Pons (tissue), 1 donor: ENCODE results near the gene PERM1.
"Not testable (repeated sequence)": the region's sequence is repeated elsewhere in the genome, so short reads cannot be mapped to it uniquely, and the experiment has no call there.

Experiments used
- DNase-seq: peaks from one replicate; pipeline ENCODE4 v3.0.0-alpha.2; 2016; ENCODE audit warnings: low spot score

The PERM1 gene, protein sequence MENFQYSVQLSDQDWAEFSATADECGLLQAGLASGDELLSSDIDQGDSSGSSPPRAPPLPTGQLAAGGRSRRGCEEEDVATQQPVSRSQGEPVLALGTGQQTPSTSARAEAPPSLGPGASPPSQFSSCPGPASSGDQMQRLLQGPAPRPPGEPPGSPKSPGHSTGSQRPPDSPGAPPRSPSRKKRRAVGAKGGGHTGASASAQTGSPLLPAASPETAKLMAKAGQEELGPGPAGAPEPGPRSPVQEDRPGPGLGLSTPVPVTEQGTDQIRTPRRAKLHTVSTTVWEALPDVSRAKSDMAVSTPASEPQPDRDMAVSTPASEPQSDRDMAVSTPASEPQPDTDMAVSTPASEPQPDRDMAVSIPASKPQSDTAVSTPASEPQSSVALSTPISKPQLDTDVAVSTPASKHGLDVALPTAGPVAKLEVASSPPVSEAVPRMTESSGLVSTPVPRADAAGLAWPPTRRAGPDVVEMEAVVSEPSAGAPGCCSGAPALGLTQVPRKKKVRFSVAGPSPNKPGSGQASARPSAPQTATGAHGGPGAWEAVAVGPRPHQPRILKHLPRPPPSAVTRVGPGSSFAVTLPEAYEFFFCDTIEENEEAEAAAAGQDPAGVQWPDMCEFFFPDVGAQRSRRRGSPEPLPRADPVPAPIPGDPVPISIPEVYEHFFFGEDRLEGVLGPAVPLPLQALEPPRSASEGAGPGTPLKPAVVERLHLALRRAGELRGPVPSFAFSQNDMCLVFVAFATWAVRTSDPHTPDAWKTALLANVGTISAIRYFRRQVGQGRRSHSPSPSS

DNA sequence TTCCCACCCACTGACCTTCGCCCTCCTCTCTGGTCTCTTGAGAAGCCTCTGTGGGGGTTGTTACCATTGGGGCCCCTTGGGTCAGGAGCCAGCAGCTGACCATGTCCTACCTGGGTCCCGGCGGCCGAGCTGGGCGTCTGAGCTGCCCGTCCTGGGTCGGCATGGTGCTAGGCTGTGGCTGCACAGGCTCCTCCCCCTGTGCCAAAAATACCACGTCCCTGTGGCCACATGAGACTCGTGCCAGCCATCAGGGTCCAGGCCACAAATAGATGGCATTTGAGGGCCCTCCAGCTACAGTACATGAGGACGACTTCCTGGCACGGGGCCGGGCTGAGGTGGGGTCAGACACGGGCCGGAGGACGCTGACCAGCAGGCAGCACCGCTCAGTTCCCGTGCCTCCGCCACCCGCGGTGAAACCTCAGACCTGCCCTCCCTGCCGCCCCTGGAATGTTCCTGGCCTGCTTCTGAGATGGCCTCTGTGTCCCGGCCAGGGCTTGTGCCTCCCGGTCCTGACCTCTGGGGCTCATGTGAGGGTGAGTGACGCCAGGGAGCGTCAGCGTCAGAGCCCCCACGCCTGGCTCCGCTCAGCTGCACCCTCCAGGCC lies at the start of gene PERM1:
PERM1 (minus strand) TSS at position 139 of the 604 bp plus-strand sequence. CDS start 1,064 bp downstream, outside the sequence.
- no peak for DNase-seq

DNA sequence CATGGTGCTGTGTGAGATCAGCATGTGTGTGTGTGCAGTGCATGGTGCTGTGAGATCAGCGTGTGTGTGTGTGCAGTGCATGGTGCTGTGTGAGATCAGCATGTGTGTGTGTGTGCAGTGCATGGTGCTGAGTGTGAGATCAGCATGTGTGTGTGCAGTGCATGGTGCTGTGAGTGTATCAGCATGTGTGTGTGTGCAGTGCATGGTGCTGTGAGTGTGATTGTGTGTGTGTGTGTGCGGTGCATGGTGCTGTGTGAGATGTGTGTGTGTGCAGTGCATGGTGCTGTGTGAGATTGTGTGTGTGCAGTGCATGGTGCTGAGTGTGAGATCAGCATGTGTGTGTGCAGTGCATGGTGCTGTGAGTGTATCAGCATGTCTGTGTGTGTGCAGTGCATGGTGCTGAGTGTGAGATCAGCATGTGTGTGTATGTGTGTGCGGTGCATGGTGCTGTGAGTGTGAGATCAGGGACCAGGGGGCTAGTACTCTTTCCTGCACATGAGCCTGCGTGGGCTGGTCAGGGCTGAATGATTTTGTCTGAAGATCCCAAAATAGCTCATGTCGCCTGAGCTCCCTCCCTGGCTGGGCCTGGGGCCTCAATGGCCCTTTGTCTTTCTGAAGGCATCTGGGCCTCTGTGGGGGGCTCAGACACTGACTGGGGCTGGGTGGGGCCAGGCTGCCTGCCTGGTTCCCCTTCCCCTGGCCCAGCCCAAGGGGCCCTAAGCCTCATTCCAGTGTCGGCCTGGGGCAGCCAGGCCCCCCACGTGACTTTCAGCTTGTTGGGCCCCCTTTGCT lies 49.2 kb upstream of the PERM1 start:
- DNase-seq, result peak; percentile 52

- no peak for DNase-seq
Measured at GRCh38 chr1:1027791-1028190, 45.9 kb upstream of the PERM1 start.

- DNase-seq, result no peak
Measured at GRCh38 chr1:1026599-1027413, 44.9 kb upstream of the PERM1 start.

- DNase-seq, result no peak
Measured at GRCh38 chr1:1025730-1026129, 43.8 kb upstream of the PERM1 start.

DNA sequence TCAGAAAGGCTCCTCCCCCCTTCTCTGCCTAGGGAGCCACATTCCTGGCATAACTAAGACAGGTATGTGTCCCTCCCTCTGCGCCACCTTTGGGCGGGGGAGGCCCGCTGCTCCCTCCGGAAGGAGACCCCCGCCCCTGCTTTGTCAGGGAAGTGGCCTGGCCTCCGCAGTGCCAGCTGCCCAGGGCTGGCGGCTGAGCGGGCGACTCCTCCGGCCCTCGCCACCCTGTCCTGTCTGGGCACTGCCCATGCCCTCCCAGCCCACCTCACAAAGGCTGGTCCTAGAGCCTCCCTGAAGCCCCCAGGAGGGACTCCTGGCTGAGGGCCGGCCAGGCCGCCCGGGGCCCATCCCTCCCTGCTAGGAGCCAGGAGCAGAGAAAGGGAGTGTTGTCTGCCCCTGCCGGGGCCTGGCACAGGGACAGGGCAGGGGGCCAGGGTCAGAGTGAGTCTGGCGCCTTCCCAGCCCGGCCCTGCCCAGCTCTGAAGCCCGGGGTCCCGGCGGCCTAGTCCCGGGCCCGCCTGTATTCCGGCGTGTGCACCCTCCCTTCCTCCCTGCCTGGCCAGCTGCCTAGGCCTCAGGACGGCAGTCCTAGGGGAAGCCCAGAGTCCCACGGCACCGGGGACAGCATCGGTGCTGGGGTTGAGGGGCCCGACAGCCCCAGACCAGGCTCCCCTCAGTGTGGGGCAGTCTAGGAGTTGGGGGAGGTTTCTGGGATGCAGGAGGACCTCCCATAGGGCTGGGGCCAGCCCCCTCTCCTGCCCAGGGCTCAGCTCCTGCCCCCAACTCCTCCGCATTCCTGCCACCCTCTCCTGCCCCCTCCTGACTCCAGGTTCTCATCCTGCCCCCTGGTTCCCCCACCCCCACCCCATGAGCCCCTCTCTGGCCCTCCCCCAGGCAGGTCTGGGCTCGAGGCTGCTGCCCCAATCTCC lies 43.1 kb upstream of the PERM1 start:
- DNase-seq, result no peak

DNA sequence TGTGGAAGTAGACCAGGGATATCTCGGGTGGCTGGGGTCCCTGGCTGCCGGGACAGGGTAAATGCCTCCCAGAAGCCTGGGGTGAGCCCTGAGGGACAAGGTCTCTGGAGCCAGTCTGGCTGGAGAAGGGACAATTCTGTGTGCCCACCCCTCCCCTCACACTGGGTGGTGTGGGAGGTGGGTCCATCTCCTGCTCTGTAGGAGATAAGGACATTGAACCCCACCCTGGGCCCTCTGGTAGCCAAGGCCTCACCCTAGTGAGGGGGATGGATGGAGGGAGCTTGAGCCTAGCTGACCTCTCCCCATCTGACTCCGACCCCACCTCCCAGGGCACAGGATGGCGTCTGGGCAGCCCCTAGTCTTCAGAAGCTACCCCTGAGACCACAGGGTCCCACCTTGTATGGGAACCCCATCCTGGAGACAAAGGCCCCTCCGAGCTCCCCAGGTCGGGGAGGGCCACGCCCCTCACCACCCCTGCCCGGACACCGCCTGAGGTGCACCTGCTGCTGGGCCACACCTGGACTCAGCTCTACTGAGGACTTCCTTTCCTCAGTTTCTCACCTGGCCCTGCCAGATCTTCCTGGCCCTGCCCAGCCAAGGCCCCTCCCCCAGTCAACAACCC lies 42.4 kb upstream of the PERM1 start:
- DNase-seq, result no peak

GRCh38 chr1:1023700-1024099 lies 41.8 kb upstream of the PERM1 start:
- no peak for DNase-seq

- no peak for DNase-seq
Measured at GRCh38 chr1:1022302-1023009, 40.6 kb upstream of the PERM1 start.

GRCh38 chr1:1021920-1022259 lies 40.0 kb upstream of the PERM1 start:
- no peak for DNase-seq

- no peak for DNase-seq
Measured at GRCh38 chr1:1021010-1021919, 39.4 kb upstream of the PERM1 start.

DNA sequence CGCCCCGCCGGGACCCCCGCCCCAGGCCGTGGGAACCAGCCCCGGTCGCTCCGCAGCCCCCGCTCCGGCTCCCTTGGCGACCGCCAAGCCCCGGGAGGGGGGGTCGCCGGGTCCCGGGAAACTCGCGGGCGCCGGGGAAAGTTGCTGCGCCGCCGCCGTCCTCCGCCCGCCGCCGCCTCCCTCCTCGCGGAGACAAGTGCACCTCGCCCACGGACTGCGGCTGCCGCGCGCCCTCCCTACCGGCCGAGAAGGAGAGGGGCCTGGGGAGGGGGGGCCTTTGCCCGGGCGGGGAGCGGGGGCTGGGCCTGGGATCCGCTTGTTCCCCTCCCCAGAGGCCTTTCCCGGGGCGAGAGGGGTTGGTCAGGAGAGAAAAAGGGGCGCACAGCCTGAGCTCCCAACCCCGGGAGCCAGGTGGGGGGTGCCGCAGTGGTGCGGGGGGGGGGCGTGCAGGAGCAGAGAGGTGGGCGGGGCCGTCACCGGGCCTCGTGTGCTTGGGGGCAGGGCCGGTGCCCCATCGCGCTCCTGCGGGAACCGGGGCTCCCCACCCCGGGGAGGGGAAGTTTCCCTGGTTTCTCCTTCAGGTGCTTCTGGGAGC lies 38.6 kb upstream of the PERM1 start:
- DNase-seq, result no peak

DNA sequence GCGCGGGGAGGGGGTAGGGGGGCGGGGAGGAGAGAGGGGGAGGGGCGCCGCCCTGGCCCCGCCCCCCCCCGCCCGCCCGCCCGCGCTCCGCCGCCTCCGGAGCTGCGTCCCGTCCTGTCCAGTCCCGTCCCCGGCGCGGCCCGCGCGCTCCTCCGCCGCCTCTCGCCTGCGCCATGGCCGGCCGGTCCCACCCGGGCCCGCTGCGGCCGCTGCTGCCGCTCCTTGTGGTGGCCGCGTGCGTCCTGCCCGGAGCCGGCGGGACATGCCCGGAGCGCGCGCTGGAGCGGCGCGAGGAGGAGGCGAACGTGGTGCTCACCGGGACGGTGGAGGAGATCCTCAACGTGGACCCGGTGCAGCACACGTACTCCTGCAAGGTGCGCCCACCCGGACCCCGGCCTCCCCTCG lies 38.1 kb upstream of the PERM1 start, which contains the start of gene AGRN:
AGRN (plus strand) TSS at position 121 of the 405 bp plus-strand sequence; CDS start at position 174, 53 bp downstream.
- DNase-seq, result no peak

- DNase-seq, result peak; percentile 77
Measured at GRCh38 chr1:1019122-1019999, 37.5 kb upstream of the PERM1 start.

- DNase-seq, result not testable (repeated sequence)
Measured at GRCh38 chr1:1018321-1018685, 36.4 kb upstream of the PERM1 start.
